ENCODE results near the gene MMP14.
"Not testable (repeated sequence)": the region's sequence is repeated elsewhere in the genome, so short reads cannot be mapped to it uniquely, and the experiment has no call there.

Gene MMP14

DNA sequence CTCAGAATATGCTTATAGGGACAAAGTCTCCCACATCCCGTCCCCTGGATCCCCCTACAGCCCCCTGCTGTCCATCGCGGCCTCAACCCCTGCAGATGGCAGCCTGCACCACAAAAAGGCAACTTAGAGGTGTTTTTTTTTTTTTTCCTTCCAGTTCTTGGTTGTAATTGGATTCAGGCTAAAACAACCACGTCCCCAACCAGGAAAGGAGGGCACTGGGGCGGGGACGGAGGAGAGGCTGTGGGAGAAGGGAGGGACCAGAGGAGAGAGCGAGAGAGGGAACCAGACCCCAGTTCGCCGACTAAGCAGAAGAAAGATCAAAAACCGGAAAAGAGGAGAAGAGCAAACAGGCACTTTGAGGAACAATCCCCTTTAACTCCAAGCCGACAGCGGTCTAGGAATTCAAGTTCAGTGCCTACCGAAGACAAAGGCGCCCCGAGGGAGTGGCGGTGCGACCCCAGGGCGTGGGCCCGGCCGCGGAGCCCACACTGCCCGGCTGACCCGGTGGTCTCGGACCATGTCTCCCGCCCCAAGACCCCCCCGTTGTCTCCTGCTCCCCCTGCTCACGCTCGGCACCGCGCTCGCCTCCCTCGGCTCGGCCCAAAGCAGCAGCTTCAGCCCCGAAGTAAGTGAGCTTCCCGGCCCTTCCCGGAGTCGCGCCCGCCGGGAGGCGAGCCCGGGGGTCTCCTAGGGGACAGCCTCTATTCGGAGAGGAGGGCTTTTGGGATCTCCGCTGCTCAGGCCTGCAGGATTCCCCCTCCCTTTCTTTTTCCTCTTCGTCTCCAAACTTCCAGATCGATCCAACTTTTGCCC, at the start of gene MMP14:
Gene MMP14 (plus strand): TSS at position 285 of the 813 bp plus-strand sequence. CDS start 233 bp downstream, at position 518.
- DNase-seq (ENCODE audit: low read depth in 2 of 2), result no peak

DNA sequence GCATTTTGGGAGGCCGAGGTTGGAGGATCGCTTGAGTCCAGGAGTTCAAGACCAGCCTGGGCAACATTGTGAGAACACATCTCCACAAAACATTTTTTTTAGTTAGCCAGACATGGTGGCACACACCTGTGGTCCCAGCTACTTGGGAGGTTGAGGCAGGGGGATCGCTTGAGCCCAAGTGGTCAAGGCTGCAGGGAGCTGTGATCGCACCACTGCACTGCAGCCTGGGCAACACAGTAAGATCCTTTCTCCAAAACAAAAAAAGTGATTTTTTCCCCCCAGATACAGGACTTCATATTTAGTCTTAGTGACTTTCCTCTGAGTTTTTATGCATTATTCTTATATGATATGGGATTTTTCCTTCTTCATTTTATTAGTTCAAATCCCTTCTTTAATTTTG, 49.7 kb upstream of the MMP14 start:
- DNase-seq (ENCODE audit: low read depth in 2 of 2), result no peak

DNA sequence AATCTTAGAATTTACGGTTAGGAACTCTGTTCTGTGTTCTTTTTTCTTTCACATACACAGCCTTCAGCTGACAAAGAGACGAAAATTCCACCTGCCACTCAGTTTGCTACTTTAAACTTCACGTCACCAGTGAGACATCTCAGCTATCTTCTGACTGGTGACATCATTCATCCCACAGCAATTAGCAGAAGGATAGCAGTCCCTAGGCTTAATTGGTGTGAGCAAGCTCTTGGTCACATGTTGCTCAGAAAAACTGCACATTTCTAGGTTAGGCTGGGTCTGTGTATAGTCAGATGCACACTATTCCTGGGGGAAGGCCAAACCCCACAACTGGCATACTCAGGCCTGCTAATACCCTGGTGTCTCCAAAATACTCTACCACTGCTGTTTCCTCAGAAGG, 45.1 kb upstream of the MMP14 start:
- no peak for DNase-seq (ENCODE audit: low read depth in 2 of 2)

DNA sequence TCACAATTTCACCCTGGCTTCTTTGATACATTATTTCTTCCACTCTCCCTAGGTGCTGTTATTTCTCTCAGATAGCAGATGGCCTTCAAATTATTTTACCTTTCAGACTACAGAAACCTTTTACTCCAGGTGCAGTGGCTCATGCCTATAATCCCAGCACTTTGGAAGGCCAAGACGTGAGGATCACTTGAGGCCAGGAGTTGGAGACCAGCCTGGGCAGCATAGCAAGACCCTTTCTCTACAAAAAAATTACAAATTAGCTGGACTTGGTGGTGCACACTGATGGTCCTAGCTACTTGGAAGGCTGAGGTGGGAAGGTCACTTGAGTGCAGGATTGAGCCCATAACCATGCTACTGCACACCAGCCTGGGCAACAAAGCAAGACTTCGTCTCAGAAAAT, 44.2 kb upstream of the MMP14 start:
- DNase-seq (ENCODE audit: low read depth in 2 of 2), result no peak

DNA sequence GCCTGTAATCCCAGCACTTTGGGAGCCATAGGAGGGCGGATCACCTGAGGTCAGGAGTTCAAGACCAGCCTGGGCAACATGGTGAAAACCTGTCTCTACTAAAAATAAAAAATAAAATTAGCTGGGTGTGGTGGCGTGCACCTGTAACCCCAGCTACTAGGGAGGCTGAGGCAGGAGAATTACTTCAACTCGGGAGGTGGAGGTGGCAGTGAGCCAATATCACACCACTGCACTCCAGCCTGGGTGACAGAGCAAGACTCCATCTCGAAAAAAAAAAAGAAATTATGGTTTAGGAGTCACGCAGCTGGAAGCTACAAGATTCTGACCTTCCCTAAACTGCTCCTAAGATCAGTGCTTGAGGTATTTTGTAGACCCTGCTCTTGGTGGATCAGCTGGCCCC, 42.8 kb upstream of the MMP14 start:
- DNase-seq (ENCODE audit: low read depth in 2 of 2), result not testable (repeated sequence)

DNA sequence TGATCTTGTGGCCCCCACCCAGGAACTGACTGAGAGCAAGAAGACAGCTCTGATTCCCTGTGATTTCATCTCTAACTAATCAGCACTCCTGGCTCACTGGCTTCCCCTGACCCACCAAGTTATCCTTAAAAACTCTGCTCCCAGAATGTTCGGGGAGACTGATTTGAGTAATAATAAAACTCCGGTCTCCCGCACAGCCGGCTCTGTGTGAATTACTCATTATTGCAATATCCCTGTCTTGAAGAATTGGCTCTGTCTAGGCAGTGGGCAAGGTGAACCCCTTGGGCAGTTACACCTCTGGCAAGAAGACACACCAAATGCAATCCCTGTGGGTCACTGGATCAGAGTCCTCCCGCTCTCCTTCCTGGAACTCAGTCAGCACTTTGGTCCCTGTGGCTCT, 42.4 kb upstream of the MMP14 start:
- DNase-seq (ENCODE audit: low read depth in 2 of 2), result no peak

DNA sequence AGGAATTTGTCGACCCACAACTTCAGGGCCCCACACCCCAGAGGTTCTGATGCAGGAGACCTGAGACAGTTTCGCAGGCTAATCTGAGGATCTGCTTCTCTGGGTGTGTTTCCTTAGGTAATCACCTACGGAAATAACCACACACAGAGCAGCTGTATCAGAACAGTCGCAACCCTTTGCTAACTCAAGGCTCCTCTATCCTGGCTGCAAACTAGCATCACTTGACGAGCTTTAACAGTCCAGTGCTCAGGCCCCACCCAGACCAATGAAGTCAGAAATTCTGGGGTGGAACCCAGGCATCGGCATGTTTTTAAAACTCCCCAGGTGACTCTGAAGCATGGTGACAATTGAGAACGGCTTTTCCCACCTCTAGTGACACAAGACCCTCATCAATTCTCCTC, 41.8 kb upstream of the MMP14 start:
- DNase-seq (ENCODE audit: low read depth in 2 of 2), result no peak

DNA sequence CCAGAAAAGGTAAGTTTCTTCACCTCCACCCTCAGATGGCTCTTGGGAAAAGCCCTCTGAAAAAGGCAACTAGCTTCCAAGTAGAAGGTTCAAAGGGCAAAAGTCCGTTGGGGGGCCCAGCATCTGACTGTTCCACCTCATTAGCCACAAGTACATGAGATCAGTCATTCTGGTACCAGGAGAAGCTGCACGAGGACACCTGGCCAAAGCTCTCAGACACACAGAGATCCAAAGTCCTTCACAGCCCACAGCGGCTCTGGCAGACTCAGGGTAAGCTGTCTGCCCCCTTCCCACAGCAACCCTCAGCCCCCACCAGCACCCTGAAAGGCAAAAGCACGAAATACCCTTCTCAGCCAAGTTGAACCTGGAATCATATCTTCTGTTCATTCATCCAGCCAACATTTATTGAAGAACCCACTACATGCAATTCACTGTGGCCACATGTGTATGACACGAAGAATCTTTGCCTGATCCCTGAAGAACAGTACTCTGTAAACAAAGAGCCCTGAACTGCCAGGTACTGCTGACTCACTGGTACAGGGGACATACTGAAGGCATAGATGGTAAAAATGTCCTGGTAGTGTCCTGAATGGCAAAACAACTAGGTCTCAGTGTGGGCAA, 40.2 kb upstream of the MMP14 start:
- no peak for DNase-seq (ENCODE audit: low read depth in 2 of 2)

DNA sequence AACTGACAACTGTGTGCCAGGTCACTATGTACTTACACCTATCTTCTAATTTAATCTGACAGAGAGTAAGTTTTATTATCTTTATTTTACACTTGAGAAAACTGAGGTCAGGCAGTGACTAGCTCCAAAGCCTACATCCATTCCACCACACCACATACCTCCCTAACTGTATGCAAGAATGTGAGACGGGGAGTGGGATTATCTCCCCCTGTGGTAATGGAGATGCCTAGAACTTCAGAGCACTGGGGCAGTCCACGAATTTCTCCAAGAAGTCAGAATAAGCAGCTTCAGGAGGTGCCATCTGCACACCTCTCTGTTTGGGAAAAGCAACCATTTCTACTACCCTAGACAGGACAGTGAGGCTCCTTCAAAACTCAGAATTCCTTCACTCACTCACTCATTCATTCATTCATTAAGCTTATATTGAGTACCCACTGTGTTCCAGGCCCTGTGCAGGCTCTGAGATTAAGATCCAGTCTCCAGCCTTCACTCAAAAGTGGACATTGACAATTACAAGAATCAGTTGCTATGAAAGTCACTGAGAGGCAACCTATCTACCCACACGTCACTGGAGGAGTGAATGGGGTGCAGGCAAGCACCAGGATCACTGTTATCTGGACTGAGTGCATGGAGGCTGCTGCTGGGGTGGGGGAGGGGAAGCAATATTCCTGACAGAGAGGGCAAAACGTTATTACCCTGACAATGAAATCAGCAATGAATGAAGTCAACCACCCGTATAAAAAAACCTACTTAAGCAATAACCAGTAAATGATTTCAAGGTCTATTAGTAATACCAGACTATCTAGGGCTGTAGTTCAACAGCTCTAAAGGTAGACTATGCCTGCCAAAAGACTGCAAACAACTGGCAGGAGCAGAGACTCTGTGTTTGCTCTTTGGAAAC, 39.1 kb upstream of the MMP14 start:
- no peak for DNase-seq (ENCODE audit: low read depth in 2 of 2)

DNA sequence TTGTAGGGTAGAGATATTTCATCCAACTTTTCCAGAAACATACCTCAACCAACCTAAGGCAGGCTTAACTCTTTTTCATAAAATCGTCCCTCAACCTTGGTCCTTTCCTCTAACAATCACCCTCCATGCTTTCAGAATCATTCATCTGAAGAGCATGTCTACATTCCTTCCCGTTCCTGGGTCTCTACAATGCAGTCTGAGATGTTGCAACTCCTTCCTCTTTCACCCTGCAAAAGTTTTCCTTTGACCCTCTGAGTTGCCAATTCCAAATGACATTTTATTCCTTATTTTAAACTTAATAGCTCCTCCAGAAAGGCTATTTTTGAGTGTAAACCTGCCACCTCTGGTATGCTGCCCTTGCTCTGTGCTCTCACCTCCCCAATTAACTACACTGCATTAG, 37.9 kb upstream of the MMP14 start:
- DNase-seq (ENCODE audit: low read depth in 2 of 2), result no peak

DNA sequence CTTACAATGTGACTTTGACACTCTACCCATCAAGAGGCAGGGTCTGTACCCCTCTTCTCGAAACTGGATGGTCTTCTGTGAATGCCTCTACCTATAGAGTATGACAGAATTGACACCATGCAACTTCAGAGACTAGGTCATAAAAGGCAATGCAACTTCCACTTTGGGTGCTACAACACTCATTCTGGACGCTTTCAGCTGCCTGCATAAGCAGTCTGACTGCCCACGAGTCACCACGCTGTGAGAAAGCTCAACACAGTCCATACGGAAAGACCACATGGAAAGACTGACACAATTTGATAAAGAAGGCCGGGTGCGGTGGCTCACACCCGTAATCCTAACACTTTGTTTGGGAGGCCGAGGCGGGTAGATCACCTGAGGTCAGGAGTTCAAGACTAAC, 36.0 kb upstream of the MMP14 start:
- DNase-seq (ENCODE audit: low read depth in 2 of 2), result no peak

DNA sequence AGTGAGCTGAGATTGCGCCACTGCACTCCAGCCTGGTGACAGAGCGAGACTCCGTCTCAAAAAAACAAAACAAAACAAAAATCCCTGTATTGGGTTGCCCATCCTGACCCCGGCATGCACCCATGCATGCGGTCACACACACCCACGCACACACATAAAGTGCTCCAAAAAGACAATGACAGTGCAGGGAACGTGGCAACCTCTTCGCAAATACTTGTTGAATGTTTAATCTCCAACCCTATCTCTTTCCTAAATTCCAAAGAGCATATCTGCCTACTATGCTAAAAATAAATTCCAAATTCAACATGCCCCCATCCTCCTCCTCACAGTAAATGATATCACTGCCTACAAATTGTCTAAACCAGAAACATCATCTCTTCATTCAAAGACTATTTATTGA, 34.7 kb upstream of the MMP14 start:
- DNase-seq (ENCODE audit: low read depth in 2 of 2), result no peak

DNA sequence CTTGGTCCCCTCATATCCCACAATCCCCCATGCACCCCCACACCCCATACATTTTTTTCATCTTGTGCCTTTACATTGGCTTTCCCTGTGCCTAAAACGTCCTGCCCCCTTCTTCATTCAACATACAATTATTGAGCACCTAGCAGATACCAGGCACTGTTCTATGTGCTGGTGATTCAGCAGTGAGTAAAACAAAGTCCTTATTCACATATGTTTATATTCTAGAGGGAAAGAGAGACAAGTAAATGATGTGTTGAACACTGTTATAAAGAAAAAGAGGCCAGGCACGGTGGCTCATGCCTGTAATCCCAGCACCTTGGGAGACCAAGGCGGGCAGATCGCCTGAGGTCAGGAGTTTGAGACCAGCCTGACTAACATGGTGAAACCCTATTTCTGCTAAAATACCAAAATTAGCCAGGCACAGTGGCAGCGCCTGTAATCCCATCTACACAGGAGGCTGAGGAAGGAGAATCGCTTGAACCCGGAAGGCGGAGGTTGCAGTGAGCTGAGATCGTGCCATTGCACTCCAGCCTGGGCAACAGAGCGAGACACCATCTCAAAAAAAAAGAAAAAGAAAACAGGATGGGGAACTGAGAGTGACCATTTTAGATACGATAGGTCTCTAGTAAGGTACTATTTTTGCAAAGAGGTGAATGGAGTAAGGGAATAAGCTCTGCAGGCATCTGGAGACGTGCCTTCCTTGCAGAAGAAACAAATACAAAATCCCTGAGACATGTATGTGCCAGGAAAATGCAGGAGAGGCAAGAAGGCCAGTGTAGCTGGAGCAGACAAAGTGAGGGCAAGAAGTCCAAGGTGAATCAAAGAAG, 33.3 kb upstream of the MMP14 start:
- no peak for DNase-seq (ENCODE audit: low read depth in 2 of 2)

DNA sequence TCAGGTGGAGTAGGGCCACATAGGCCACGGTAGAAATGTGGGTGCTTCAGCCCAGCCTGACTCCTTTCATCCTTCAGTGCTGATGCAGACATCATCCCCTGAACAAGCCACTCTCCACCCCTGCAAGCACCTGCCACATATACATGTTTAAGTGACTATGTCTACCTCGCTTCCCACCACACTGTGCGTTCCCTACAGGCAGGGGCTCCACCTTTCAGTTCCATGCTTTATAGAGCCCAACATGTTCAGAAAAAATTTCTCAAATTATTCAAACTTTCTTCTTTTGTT, 32.8 kb upstream of the MMP14 start:
- DNase-seq (ENCODE audit: low read depth in 2 of 2), result no peak

DNA sequence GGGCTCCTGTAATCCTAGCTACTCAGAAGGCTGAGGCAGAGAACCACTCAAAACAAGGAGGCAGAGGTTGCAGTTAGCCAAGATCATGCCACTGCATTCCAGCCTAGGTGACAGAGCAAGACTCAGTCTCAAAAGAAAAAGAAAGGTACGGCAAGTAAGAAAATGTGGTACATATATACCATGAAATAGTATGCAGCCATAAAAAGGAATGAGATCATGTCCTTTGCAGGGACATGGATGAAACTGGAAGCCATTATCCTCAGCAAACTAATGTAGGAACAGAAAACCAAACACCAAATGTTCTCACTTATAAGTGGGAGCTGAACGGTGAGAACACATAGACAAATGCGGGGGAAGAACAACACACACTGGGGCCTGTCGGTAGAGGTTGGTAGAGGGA, 31.1 kb upstream of the MMP14 start:
- DNase-seq (ENCODE audit: low read depth in 2 of 2), result not testable (repeated sequence)

DNA sequence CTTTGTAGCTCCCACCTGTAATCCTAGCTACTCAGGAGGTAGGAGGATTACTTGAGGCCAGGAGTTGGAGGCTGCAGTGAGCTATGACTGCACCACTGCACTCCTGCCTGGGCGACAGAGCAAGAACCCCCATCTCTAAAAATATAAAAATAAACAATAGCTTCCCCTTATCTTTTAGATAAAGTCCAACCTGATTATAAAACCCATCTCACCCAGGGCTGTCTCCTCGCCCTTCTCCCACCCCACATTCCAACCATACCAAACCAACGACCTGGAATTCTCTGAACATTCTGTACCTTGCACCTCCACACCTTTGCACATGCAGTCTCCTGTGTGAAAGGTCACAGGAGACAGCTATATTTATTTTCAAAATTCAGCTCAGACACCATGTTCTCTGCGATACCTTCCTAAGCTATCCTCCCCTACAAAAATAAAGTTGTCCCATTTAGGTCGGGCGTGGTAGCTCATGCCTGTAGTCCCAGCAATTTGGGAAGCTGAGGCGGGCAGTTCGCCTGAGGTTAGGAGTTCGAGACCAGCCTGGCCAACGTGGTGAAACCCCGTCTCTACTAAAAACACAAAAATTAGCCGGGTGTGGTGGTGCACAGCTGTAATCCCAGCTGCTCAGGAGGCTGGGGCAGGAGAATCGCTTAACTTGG, 28.8 kb upstream of the MMP14 start:
- no peak for DNase-seq (ENCODE audit: low read depth in 2 of 2)

DNA sequence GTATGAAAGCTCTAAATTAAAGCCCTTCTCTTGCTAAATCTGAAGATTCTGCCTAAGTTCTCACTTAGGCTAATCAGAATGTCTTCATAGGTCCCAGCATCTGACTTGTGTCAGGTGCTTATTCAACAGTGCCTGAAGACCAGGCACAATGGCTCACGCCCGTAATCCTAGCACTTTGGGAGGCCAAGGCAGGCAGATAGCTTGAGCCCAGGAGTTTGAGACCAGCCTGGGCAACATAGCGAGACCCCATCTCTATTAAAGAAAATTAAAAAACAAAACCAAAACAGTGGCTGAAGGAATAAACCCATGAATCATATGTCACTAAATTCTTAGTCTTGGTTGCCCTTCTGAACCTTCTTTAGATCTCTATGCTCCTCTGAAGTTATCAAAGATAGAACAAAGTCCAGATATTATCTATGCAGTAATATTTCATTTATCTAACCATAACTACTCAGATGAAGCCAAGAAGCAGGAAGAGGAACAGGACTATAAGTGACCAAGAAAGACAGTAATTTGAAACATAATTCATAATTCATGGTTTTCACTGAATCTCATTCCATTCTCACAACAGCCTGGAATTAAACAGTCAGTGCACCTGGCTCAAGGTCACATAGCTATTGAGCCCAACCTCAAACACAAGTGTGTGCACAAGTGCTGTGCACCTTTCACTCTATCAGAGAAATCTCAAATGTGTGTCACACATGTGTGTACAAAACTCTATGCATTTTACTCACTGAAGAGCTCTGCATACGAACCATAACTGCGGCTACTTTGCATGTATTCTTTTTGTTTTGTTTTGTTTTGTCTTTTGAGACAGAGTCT, 27.8 kb upstream of the MMP14 start:
- DNase-seq (ENCODE audit: low read depth in 2 of 2), result no peak

DNA sequence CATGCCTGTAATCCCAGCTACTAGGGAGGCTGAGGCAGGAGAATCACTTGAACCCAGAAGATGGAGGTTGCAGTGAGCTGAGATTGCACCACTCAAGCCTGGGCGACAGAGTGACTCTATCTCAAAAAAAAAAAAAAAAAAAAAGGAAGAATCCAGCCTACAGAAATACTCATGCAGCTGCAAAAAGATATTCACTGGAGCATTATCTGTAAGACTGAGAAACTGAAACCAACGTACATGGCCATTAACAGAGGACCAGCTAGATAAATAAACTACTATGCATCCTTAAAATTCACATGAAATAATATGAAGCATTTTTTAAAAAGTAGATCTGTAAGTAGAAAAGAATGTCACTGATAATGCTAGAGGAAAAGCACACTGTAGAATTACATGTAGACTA, 24.7 kb upstream of the MMP14 start:
- DNase-seq (ENCODE audit: low read depth in 2 of 2), result no peak

DNA sequence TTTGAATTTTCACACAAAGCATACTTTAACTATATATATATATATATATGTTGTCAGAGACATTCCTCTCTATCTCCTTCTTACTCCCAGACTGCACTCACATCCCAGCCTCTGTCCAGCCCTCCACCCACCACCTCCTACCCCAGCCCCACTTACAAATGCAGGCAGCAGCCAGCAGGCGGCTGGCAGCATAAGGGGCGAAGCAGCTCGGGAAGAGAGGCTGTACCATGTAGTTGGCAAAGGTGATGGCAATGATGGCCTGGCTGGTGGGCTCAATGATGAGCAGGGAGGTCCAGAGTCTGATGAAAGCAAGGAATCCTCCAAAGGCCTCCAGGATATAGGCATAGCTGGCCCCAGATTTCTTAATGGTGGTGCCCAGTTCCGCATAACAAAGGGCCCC, 23.6 kb upstream of the MMP14 start:
- no peak for DNase-seq (ENCODE audit: low read depth in 2 of 2)

DNA sequence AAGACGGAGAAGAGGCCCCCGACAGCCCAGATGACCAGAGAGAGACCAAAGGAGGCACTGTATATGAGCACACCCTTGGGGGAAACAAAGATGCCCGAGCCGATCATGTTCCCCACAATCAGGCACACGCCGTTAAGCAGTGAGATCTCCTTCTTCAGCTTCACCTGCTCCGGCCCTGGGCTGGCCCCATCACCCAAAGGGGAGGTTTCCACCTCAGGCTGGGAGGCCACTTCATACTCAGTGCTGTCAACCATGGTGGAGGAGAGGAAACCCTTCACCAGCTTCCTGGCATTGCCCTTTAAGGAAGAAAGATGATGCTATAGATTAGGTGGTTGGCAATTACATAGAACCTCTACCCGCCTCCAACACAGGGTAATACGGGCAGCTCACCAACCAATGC, 23.2 kb upstream of the MMP14 start:
- no peak for DNase-seq (ENCODE audit: low read depth in 2 of 2)

DNA sequence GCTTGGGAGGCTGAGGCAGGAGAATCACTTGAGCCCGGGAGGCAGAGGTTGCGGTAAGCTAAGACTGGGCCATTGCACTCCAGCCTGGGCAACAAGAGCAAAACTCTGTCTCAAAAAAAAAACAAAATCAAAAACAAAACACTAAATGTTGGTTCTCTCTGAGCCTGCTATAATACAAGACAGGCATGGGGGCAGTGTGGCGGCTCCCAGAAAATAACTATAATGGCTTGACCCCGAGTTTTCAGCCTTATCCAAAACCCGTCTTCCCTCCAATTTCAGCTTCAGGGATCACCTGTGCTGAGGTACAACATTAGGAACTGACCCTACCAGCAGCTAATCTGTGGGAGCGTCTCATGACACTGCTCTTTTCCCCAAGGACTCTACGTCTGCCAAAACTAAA, 22.0 kb upstream of the MMP14 start:
- DNase-seq (ENCODE audit: low read depth in 2 of 2), result no peak
